ENCODE results near the gene TAS2R40. TPM values are rescaled to one million over a fixed set of nuclear protein-coding genes. Genes with fewer than 3 reads are reported as not detected.

The TAS2R40 gene
- total RNA-seq, 4 donors from 2014 or later, result not detected

GRCh38 chr7:143214789-143215679 lies 6.8 kb upstream of the TAS2R40 start:
- no peak for TF ChIP-seq CTCF (IDR thresholded peaks at IDR 0.05; ENCODE audit: low read depth)

- no peak for TF ChIP-seq CTCF (IDR thresholded peaks at IDR 0.05; ENCODE audit: low read depth)
These were observed 5.7 kb upstream of the TAS2R40 start for GRCh38 chr7:143216151-143216550.

- no peak for TF ChIP-seq CTCF (IDR thresholded peaks at IDR 0.05; ENCODE audit: low read depth)
These were observed 5.2 kb upstream of the TAS2R40 start for GRCh38 chr7:143216686-143217085.

- TF ChIP-seq CTCF (IDR thresholded peaks at IDR 0.05; ENCODE audit: low read depth), result no peak
These were observed 4.0 kb upstream of the TAS2R40 start for GRCh38 chr7:143217806-143218205.

DNA sequence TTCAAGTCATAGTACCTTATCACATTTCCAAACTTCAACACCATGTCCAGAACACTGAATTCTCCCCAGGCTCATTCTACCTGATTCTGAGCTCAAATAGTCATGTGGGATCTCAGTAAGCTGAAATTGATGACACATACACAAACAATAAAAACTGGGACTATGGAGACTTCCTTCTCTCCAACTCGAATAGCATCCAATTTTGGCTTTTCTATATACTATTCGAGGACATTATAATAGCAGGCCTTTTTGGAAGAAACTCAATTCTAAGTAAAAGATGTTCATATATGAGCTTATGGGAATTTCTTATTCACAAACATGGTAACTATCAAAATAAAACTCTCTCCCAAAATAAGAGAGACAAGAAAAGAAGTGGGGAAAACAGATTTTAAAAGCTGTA lies 551 bp upstream of the TAS2R40 start:
- no peak for TF ChIP-seq CTCF (IDR thresholded peaks at IDR 0.05; ENCODE audit: low read depth)

DNA sequence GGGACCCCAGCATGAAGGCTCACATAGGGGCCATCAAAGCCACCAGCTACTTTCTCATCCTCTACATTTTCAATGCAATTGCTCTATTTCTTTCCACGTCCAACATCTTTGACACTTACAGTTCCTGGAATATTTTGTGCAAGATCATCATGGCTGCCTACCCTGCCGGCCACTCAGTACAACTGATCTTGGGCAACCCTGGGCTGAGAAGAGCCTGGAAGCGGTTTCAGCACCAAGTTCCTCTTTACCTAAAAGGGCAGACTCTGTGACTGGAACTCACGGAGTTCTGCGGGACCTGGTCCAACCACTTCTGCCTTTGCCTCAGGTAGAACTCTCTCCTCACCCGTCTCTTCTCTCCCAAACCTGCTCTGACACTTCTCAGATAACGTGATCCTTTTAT lies 945 bp downstream of the TAS2R40 start:
- TF ChIP-seq CTCF (IDR thresholded peaks at IDR 0.05; ENCODE audit: low read depth), result no peak

- TF ChIP-seq CTCF (IDR thresholded peaks at IDR 0.05; ENCODE audit: low read depth), result no peak
These were observed 1.9 kb downstream of the TAS2R40 start for GRCh38 chr7:143223784-143224183.

Measured in subcutaneous adipose tissue (tissue), 4 donors.